Retinal pigment epithelial cell (primary cell): Measurements from ENCODE around the gene AURKAIP1.
A peak's percentile ranks its signal among the peaks of the same experiment; 100 is the strongest.

Experiments
- DNase-seq: peaks from one replicate; pipeline ENCODE4 v3.0.0-alpha.2; 2010; ENCODE audit warnings: low read depth
- H3K4me3 ChIP-seq: 2 replicates; pipeline ENCODE4 v1.5.1; 2011; ENCODE audit warnings: mild to moderate bottlenecking, low read length, control low read depth, moderate library complexity
- TF ChIP-seq, protein P1 (sequence below): conservative IDR thresholded peaks from 2 replicates; pipeline ENCODE4 v1.5.1; 2011; ENCODE audit warnings: low read depth, low read length, control low read depth, inconsistent platforms

The AURKAIP1 gene

DNA sequence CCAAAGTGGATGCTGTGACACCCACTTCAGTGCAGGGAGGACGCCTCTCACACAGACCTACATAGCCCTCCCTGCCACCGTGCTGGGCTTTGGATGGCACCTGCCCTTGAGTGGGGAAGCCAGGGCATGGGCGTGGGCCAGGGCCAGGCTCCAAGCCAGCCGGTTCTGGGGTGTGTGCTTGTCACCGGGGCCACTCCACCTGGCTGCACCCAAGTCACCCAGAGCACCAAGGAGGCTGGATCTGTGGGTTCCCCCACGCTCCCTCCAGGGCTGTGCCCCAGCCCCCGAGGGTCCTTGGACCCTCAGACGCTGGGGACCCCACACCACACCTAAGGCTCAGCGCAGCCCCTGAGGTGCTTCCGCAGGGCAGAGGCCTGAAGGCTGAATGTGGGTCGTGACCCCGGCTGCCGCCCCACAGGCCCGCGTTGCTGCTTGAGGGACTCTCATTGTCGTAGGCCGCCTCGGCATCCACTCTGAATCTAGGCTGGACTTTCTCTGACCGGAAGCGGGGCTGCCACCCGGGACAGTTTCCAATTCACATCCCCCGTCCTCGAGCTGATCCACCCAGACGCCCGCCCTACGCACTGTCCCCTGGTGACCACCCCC is 18.1 kb downstream of the AURKAIP1 start:
- no peak for DNase-seq
- peak overlapping the region; percentile 68 for H3K4me3 ChIP-seq
- TF ChIP-seq, protein P1, sequence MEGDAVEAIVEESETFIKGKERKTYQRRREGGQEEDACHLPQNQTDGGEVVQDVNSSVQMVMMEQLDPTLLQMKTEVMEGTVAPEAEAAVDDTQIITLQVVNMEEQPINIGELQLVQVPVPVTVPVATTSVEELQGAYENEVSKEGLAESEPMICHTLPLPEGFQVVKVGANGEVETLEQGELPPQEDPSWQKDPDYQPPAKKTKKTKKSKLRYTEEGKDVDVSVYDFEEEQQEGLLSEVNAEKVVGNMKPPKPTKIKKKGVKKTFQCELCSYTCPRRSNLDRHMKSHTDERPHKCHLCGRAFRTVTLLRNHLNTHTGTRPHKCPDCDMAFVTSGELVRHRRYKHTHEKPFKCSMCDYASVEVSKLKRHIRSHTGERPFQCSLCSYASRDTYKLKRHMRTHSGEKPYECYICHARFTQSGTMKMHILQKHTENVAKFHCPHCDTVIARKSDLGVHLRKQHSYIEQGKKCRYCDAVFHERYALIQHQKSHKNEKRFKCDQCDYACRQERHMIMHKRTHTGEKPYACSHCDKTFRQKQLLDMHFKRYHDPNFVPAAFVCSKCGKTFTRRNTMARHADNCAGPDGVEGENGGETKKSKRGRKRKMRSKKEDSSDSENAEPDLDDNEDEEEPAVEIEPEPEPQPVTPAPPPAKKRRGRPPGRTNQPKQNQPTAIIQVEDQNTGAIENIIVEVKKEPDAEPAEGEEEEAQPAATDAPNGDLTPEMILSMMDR = no peak

DNA sequence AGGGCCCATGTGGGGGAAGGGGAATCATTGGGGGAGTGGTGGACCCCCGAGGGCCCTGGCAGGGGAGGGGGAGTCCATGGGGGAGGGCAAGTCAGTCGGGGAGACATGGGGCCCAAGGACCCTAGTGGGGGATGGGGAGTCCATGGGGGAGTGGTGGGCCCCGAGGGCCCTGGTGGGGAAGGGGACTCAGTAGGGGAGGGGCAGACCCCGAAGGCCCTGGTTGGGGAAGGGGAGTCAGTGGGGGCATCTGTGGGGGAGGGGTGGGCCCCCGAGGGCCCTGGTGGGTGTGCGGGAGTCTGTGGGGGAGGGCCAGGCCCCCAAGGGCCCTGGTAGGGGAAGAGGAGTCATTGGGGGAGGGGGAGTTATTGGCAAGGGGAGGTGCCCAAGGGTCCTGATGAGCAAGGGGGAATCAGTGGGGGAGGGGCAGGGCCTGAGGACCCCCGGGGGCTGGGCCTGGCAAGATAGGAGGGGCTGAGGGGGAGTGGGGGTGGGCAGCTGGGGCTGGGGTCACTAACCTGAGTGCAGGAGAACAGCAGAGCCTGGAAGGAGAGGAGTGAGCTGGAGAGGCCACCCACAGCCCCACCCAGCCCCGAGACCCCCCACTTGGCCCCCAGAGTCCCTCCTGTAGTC is 18.7 kb downstream of the AURKAIP1 start:
- TF ChIP-seq, protein P1 = no peak
- DNase-seq = no peak
- peak overlapping the region; percentile 68 for H3K4me3 ChIP-seq

DNA sequence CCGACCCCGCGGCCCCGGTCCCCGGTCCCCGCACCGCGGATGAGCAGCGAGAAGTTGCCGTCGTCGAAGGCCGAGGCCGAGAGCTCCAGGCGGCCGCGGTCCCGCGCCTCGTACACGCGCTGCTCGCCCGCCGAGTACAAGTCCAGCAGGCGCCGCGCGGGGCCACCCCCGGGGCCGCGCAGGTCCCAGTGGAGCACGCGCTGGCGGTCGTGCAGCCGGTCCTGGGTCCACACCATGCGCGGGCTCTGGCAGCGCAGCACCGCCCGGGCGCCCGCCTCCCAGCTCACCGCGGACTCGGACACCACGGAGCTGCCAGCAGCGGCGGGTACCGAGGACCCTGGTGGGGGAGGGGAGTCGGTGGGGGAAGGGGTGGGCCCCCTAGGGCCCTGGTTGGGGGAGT is 19.6 kb downstream of the AURKAIP1 start:
- H3K4me3 ChIP-seq = no peak overlapping the region
- no peak for DNase-seq
- TF ChIP-seq, protein P1 = no peak

DNA sequence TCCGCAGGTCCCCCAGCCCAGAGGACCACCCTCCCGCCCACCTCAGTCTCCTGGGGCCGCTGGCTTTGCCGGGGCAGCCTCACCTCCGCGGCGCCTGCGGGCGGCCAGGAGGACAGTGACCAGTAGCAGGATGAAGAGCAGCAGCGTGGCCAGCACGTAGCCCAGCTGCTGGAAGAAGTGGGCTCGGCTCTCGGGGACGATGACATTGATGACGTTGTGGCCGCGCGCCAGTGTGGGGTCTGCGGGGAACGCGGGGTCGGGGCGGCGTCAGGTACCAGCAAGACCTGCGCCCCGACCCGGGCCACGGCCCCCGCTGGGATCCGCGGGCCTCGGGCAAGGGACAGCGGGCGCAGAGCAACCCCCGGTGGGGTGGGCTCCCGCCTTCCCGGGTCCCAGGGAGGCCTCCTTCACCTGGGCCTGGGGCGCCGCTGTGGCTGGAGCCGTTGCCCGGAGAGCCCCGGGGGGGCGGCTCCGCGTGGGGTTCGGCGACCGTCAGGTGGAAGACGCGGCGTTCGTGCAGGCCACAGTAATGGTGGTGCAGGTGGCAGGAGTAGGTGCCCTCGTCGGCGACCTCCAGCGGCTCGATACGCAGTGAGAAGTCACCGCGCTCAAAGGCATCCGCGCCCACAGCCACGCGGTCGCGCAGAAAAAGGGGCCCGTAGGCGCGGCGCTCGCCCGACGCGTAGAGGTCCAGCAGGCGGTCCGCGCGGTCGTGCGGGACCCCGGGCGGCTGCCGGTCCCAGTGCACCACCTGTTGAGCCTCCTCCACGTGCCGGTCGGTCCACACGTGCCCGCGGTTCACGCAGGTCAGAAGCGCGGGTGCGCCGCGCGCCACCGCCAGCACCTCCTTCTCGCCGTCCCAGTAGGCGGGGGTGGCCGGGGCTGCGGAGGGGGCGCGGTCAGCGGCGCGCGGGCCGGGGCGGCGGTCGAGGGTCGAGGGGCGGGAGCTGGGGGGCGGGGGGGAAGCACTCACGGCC is 20.4 kb downstream of the AURKAIP1 start:
- H3K4me3 ChIP-seq = no peak overlapping the region
- no peak for DNase-seq
- TF ChIP-seq, protein P1 = no peak

DNA sequence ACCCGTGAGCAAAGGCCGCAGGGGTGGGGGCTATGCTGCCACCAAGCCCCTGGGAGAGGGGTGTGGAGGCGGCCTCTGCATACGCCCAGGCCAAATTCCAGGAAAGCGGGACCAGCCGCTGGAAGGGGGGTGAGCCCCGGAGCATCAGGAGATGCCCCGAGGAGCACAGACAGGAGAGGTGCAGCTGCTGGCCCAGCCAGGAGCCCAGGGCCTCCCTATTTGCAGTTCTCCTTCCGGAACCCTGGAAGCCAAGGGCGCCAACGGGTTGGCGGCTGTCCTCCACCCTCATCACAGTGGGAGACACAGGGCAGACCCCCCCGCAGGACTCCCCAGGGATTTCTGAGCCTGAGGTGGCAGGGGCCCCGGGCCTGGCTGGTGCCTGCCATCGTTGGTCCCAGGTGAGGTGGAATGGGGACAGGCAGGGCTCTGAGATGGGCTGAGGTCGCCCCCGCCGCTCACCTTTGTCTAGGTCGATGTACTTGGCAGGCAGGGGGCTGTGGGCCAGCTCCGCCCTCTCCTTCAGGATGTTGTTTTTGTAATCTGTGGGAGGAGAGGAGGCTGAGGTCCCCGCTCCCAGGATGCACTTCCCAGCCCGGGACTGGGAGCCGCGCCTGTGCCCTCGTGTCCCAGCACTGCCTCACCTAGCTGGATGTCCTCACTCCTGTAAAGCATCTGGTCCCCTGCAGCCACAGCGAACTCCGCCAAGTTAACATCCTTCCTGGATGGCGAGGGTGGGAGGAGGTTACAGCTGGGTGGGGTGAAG is 21.4 kb downstream of the AURKAIP1 start:
- H3K4me3 ChIP-seq = no peak overlapping the region
- TF ChIP-seq, protein P1 = no peak
- DNase-seq = no peak

GRCh38 chr1:1352786-1353388 is 22.1 kb downstream of the AURKAIP1 start:
- H3K4me3 ChIP-seq = no peak overlapping the region
- TF ChIP-seq, protein P1 = no peak
- DNase-seq = no peak
